B cell (primary cell): Measurements from ENCODE around the gene MTUS2.

ENCODE experiments used
- CTCF ChIP-seq: fragments of 200-600 bp; IDR thresholded peaks from one replicate; pipeline ENCODE4 v1.8.0; 2022; ENCODE audit warnings: antibody characterized with exemption, mild to moderate bottlenecking
- EZH2 ChIP-seq: IDR thresholded peaks from 2 replicates; pipeline ENCODE4 v1.6.1; 2012; ENCODE audit warnings: borderline replicate concordance, low read depth, mild to moderate bottlenecking, moderate library complexity, low read length; ENCODE audit not compliant: insufficient read depth, poor library complexity, severe bottlenecking

- TF ChIP-seq CTCF (no peak), EZH2 (no peak)
These were observed 559.7 kb downstream of the MTUS2 start for GRCh38 chr13:29379865-29380264.
